ENCODE data around the gene OPRL1.

- no peak for TF ChIP-seq JUND (IDR thresholded peaks at IDR 0.05)
- no peak for TF ChIP-seq CTCF (IDR thresholded peaks at IDR 0.05)
- TF ChIP-seq NFIC (IDR thresholded peaks at IDR 0.05; ENCODE audit: borderline replicate concordance), result no peak
- TF ChIP-seq GATA2 (CRISPR knock-in tag; IDR thresholded peaks at IDR 0.05), result no peak
- TF ChIP-seq, protein P1, sequence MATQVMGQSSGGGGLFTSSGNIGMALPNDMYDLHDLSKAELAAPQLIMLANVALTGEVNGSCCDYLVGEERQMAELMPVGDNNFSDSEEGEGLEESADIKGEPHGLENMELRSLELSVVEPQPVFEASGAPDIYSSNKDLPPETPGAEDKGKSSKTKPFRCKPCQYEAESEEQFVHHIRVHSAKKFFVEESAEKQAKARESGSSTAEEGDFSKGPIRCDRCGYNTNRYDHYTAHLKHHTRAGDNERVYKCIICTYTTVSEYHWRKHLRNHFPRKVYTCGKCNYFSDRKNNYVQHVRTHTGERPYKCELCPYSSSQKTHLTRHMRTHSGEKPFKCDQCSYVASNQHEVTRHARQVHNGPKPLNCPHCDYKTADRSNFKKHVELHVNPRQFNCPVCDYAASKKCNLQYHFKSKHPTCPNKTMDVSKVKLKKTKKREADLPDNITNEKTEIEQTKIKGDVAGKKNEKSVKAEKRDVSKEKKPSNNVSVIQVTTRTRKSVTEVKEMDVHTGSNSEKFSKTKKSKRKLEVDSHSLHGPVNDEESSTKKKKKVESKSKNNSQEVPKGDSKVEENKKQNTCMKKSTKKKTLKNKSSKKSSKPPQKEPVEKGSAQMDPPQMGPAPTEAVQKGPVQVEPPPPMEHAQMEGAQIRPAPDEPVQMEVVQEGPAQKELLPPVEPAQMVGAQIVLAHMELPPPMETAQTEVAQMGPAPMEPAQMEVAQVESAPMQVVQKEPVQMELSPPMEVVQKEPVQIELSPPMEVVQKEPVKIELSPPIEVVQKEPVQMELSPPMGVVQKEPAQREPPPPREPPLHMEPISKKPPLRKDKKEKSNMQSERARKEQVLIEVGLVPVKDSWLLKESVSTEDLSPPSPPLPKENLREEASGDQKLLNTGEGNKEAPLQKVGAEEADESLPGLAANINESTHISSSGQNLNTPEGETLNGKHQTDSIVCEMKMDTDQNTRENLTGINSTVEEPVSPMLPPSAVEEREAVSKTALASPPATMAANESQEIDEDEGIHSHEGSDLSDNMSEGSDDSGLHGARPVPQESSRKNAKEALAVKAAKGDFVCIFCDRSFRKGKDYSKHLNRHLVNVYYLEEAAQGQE (IDR thresholded peaks at IDR 0.05; ENCODE audit: low read depth, low read length), result no peak
- no peak for TF ChIP-seq TAF1 (IDR thresholded peaks at IDR 0.05; ENCODE audit: borderline replicate concordance, low read depth, low read length)
Observed at GRCh38 chr20:64073476-64074183, 6.3 kb upstream of the OPRL1 start.
